Measurements from ENCODE around the gene MIR17HG.

The MIR17HG gene

DNA sequence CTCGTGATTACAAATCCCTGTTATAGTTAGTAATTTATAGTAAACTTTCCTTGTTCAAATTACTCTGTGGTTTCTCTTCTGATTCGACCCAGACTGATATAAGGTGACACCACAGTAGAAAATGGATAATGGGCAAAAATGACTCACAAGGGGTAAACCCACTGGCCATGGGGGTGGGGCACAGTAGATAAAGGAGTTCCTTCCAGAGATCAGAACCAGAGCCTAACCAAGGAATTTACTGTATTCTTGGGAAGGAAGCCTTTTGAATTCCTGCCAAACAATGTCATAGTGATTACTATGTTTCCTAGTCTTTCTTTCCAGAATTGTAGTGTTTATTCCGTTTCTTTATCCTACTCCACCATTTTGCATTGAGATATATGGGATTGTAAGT is 21.9 kb downstream of the MIR17HG start:
- no peak for DNase-seq

DNA sequence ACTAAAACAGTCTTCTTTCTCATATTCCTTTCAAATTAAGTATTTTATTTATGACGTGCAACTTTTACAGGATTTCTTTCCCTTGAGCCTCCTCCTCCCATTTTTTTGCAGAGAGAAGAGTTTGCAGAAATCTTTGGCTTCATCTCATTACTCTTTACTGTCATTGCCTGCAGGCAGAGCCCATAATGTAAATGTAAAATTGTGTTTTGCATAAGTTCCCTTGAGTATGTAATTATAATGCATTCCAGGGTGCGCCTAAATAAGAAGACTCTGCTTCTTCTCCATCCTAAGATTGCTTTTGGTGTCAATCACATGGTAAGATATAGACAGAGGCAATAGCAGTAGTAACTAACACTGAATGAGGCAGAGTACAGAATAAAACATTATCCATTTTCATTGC is 23.0 kb downstream of the MIR17HG start:
- DNase-seq = no peak

DNA sequence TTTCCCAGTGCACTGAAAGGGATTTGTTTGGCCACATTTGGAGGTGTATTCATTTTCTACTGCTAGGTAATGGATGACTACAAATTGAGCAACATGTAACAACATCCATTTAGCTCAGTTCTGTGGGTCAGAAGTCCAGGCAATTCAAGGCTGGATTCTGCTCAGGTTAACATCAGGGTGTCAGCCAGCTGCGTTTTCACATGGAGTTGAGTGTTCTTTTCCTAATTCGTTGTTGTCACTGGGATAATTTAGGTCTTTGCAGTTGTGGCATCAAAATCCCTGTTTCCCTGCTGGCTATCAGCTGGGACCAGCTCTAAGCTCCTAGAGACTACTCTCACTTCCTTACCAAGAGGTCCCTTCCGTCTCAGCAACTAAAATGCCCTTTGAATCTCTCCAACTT is 25.4 kb downstream of the MIR17HG start:
- DNase-seq = no peak

DNA sequence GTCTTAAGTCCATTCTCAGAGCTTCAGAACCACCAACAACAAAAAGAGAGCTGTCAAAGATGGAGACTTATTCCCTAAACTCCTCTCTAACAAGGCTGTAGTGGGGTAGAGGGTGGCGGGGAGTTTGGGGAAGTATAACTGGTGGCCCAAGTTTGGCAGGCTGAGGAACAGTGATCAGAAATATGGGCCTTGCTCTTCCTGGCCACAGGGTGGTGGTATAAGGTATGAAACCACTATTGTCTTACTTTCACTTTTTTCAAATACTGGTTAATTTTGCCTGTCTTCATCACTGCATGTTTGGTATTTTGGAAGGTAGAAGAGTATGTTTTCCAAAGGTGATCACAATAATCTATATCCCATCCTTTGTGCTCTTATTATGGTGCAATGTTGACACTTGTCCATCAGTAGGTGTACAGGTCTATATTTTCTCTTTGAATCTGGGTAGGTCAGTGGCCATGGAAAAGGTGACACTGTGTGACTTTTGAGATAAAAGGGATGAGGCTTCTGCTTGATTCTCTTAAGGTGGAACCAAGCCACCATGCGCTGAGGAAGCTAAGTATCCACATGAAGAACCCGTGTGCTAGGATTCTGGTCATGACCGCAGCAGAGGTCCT is 27.7 kb downstream of the MIR17HG start:
- no peak for DNase-seq

DNA sequence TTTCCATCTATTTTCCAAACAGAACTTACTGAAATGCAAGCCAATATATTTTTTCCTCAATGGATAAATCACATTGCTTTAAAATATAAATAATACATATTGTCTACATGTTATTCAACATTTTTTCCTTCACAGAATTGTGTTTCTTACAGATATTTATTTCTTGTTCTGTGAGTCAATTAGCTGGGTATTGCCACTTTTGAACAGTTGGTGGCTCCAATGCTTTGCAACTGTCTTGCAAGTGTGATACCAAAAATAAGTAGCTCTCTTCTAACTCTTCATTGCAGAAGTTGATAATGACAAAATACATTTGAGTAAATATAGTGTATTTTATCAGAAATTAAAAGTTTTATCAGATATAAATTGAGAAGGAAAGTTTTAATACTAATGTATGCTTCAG is 33.9 kb downstream of the MIR17HG start:
- no peak for DNase-seq

DNA sequence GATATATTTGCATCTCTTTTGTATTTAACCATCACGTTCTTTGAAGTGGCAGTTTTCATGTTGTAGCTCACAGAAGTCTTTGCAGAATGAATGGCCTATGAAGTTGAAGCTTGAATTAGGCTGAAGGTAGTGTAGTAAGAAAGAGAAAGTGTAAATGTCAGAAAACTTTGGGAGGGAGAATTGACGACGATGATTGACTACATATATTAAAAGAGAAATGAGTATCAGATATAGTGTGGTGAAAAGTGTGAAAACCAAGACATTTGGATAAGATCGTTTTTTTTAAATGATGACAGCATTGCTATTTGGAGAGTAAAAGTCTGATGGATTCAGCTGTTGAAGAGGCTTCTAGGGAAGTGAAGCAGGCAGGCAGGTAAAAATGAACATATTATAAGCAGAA is 36.3 kb downstream of the MIR17HG start:
- DNase-seq = no peak

DNA sequence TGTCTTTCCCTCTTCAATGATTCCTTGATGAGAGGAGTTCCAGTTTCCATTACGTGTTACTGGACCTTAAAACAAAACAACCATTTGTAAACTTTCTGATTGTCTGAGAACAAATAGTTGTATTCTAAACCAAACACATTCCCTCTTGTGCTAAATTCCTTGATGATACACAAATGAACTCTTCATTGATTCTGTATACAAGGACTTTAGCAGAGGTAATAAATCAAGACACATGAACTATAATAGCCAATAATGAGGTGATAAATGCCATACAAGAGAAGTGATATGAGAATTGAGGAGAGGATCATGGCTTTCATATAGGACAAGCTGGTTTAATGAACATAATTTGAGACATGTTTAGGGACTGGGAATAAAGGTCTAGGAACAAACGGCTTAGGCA is 37.4 kb downstream of the MIR17HG start:
- no peak for DNase-seq

DNA sequence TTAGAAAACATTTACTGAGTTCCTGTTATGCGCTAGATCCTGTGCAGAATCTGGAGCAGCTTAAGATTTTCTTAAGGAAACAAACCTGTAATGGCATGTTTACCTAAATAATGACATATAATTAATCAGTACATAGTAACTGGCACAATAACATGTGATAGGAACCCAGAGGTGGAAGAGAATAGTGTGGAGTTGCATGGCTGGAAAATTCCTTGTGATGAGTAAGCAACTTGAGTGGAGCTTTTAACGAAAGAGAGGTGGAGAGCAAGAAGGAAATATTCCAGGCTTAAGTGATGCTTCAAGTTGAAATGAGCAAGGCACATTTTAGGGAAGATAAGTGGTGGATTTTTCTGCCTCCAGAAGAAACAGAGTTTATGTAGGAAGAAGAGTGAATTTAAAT is 41.7 kb downstream of the MIR17HG start:
- no peak for DNase-seq

DNA sequence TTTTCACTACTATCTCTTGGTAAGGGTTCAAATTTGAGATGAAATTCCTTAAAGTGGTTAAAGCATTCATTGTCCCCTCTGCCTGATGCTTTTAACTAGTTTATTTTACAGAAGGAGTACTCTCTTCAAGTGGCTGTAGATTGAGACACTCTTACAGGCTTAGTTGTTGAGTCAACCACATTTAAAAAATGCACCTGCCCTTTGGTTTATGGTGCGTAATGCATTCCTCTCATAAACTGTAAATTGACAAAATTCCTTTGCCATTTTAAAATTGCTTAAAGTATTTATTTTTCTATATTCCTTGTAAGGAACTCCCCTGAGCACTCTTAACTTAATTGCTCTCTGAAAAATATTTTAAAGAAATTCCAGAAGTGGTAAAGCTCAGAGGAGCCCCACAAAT is 50.1 kb downstream of the MIR17HG start:
- DNase-seq = no peak

DNA sequence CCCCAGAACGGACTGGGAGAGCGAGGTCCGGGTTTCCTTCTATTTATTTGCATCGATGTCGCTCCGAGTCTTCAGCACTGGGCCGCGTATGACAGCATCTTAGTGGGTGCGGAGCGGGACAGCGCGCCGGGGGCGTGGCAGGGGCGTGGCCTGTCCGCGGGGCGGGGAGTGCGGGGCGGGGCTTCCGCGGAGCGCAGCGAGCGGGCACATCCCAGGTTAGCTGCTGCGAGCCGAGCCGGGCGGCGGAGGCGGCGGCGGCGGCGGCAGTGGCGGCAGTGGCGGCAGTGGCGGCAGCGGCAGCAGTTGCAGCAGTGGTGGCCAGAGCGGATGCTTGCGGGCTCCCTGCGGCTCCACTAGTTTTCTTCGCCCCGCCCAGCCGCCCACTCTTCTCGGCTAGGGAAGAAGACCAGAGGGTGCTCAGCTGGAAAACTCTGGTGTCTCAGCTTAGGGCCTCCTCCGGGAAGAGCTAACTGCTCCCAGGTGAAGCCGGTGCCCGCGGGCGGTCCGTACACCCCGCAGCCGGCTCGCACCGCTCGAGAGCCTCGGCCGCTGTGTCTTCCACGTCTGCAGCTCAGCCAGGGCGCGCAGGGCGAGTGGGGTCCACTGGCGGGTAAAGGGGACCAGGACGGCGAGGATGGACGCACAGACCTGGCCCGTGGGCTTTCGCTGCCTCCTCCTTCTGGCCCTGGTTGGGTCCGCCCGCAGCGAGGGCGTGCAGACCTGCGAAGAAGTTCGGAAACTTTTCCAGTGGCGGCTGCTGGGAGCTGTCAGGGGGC is 51.1 kb downstream of the MIR17HG start, which contains the start of gene GPC5:
GPC5 (plus strand) TSS at position 209 of the 776 bp plus-strand sequence.
- DNase-seq = peak; percentile 82

DNA sequence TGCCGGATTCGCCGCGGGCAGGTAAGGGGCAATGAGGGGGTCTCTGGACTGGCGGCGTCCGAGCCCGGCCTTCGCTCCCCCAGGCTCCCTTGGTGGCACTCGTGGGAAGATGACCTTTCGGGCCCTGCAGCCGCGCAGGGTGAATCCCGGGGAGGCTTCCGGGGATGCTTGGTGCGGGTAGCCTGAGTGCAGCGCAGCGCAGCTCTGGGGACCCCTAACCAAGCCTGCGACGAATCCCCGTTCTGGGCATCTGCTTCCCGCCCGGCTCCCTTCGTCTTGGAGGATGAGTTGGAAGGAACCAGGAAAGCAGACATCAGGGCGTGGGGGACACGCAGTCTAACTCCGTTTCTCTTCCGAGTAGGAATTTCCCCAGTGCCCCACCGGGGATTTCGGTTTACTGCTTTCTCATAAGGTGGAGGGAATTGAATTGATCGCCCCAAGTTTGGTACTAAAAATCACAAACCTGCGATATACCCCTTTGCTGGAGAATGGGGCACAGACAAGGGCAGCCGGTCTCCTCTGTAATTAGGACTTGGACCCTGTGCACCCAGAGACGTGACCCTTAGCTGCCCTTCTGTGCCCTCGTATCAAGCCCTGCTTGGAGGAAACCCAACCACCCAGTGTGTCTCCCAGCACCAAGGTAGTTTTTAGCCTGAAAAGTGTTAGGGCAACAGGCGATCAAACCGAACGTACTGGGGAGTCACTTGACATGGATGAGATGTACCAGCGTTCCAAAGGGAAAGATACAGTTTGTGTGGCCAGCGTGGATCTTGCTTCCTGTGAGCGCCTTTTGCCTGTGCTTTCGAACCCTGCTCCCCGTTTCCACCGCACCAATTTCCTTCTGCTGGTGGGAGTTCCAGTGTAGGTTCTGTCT is 51.9 kb downstream of the MIR17HG start:
- peak; percentile 14 for DNase-seq

DNA sequence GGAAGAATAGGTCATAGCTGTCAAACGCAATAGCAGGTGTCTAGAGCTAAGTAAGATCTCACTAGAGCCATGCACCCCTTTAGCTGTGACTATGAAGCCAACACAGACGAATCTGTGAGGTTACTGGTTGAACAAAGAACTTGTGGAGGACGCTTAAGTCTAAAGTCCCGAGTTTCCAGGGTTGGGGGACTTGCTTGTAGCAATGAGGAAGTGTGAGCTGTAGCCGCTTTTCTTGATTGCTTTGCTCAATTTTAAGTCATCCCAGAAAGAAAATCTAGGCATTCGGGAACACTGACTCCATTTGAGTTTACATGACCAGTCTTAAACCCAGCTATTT is 52.5 kb downstream of the MIR17HG start:
- peak; percentile 3 for DNase-seq

DNA sequence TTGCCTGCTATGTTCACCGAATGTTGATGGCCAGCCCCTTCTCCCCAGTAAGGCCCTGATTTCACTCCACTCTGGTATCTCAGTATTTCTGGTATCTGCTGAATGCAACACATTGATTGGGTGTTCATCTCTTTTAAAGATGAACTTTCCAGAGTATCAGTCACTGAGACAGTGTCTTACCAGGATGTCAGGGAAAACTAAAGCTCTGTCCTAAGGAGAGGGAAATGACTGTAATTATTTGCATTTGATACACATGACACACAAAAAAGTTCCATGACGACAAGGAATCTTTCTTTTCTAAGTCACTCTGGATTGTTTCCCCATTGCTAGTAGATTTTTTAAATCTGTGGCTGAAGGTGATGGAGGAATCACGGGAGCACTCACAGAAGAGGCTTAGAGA is 53.2 kb downstream of the MIR17HG start:
- no peak for DNase-seq

DNA sequence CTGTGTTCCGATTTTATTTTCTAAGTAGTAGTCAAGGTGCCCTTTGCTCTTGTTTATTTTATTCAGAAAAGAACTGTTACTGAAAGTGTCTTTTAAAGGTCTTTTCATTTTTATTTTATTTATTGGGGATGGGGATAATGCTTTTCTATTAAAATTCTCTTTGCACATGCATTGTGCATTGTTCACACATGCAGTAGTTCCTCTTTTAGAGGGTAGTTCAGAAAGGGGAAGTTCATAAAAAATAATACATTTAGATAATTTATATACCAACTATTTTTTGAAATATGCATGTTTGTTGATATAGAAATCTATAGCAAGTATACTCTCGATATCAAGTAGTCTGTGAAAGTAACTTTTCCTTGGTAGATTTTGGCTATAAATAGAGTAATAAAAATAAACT is 54.4 kb downstream of the MIR17HG start:
- DNase-seq = no peak
